NB4 (cell line): ENCODE results near the gene KLHL30.

Source experiments
- MYC ChIP-seq: IDR thresholded peaks from 2 replicates; pipeline ENCODE4 v1.6.1; 2011; ENCODE audit warnings: low read depth, low read length
- POLR2A ChIP-seq: IDR thresholded peaks from 2 replicates; pipeline ENCODE4 v1.6.1; 2011; ENCODE audit warnings: mild to moderate bottlenecking; ENCODE audit not compliant: insufficient read length; ENCODE audit errors: extremely low read depth
- TF ChIP-seq, protein P1 (sequence below): IDR thresholded peaks from one replicate; pipeline ENCODE4 v1.5.1; 2012; ENCODE audit warnings: low read depth, low read length
- TF ChIP-seq, protein P2 (sequence below): IDR thresholded peaks from 2 replicates; pipeline ENCODE4 v1.6.1; 2011; ENCODE audit warnings: low read depth, low read length

DNA sequence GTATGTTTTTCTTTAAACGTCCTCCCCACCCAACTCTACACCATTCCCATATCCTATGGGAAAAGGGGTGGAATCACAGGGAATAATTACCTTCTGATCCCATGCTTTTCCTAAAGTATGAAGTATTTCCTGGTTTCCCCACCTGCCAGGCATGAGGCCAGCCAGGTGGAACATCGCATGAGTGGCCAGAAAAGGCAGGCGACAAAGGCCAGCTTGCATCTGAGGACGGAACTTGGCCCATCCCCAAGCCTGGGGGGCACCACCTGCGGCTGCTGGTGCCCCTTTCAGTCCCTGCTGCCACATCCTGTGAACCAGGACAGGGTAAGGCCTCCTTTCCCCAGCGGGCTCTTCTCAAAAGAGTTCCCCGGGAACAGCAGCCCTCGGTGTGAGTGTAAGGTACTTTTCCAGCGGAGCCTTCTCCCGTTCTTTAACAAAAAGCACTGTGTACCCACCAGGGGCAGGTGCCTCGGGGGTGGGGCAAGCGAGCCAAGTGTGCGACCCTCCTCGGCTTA, 19.1 kb downstream of the KLHL30 start:
- TF ChIP-seq, protein P1, sequence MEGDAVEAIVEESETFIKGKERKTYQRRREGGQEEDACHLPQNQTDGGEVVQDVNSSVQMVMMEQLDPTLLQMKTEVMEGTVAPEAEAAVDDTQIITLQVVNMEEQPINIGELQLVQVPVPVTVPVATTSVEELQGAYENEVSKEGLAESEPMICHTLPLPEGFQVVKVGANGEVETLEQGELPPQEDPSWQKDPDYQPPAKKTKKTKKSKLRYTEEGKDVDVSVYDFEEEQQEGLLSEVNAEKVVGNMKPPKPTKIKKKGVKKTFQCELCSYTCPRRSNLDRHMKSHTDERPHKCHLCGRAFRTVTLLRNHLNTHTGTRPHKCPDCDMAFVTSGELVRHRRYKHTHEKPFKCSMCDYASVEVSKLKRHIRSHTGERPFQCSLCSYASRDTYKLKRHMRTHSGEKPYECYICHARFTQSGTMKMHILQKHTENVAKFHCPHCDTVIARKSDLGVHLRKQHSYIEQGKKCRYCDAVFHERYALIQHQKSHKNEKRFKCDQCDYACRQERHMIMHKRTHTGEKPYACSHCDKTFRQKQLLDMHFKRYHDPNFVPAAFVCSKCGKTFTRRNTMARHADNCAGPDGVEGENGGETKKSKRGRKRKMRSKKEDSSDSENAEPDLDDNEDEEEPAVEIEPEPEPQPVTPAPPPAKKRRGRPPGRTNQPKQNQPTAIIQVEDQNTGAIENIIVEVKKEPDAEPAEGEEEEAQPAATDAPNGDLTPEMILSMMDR: no peak
- TF ChIP-seq, protein P2, sequence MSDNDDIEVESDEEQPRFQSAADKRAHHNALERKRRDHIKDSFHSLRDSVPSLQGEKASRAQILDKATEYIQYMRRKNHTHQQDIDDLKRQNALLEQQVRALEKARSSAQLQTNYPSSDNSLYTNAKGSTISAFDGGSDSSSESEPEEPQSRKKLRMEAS: no peak
- TF ChIP-seq POLR2A (no peak), MYC (no peak)
